Mucosa of stomach (tissue), 1 donor: Measurements from ENCODE around the gene TREM1.

Source experiments
- H3K27me3 ChIP-seq: one replicate; pipeline ENCODE4 v1.7.0; 2013; ENCODE audit warnings: mild to moderate bottlenecking, low read length; ENCODE audit not compliant: control insufficient read depth, insufficient read depth
- H3K36me3 ChIP-seq: one replicate; pipeline ENCODE4 v1.7.0; 2013; ENCODE audit warnings: low read length; ENCODE audit not compliant: control insufficient read depth, insufficient read depth
- H3K4me1 ChIP-seq: one replicate; pipeline ENCODE4 v1.7.0; 2013; ENCODE audit warnings: mild to moderate bottlenecking, low read length; ENCODE audit not compliant: control insufficient read depth, insufficient read depth
- H3K4me3 ChIP-seq: one replicate; pipeline ENCODE4 v1.7.0; 2013; ENCODE audit warnings: low read length
- H3K9ac ChIP-seq: one replicate; pipeline ENCODE4 v1.7.0; 2013; ENCODE audit warnings: mild to moderate bottlenecking, low read length, moderate library complexity
- H3K9me3 ChIP-seq: one replicate; pipeline ENCODE4 v1.7.0; 2013; ENCODE audit warnings: mild to moderate bottlenecking, low read length, moderate library complexity; ENCODE audit not compliant: control insufficient read depth
- donor health status: Pancreatic carcinoma.

TREM1 gene

GRCh38 chr6:41269716-41270115 is 16.8 kb downstream of the TREM1 start:
- Histone ChIP-seq H3K36me3 (no peaks in the 10 kb centered on the region), H3K9me3 (no peaks in the 10 kb centered on the region), H3K27me3 (no peaks in the 10 kb centered on the region), H3K4me1 (no peaks in the 10 kb centered on the region), H3K4me3 (no peak overlapping the region), H3K9ac (no peak overlapping the region)

GRCh38 chr6:41269166-41269565 is 17.3 kb downstream of the TREM1 start:
- Histone ChIP-seq H3K36me3 (no peaks in the 10 kb centered on the region), H3K4me1 (no peaks in the 10 kb centered on the region), H3K27me3 (no peaks in the 10 kb centered on the region), H3K9me3 (no peaks in the 10 kb centered on the region), H3K9ac (no peak overlapping the region), H3K4me3 (no peak overlapping the region)

- no peak overlapping the region for H3K9ac ChIP-seq
- H3K27me3 ChIP-seq, result no peaks in the 10 kb centered on the region
- H3K4me1 ChIP-seq, result no peaks in the 10 kb centered on the region
- H3K36me3 ChIP-seq, result no peaks in the 10 kb centered on the region
- no peak overlapping the region for H3K4me3 ChIP-seq
- no peaks in the 10 kb centered on the region for H3K9me3 ChIP-seq
These were observed 18.0 kb downstream of the TREM1 start for GRCh38 chr6:41268478-41268877.

GRCh38 chr6:41266541-41266940 is 19.9 kb downstream of the TREM1 start:
- Histone ChIP-seq H3K9ac (no peak overlapping the region), H3K4me3 (no peak overlapping the region), H3K27me3 (no peaks in the 10 kb centered on the region), H3K9me3 (no peaks in the 10 kb centered on the region), H3K36me3 (no peaks in the 10 kb centered on the region), H3K4me1 (no peaks in the 10 kb centered on the region)

- Histone ChIP-seq H3K4me1 (no peaks in the 10 kb centered on the region), H3K4me3 (no peak overlapping the region), H3K9ac (no peak overlapping the region), H3K9me3 (no peaks in the 10 kb centered on the region), H3K27me3 (no peaks in the 10 kb centered on the region), H3K36me3 (no peaks in the 10 kb centered on the region)
These were observed 23.2 kb downstream of the TREM1 start for GRCh38 chr6:41263267-41263666.

GRCh38 chr6:41262401-41262800 is 24.1 kb downstream of the TREM1 start:
- Histone ChIP-seq H3K27me3 (no peaks in the 10 kb centered on the region), H3K9ac (no peak overlapping the region), H3K4me1 (no peaks in the 10 kb centered on the region), H3K4me3 (no peak overlapping the region), H3K9me3 (no peaks in the 10 kb centered on the region), H3K36me3 (no peaks in the 10 kb centered on the region)

- Histone ChIP-seq H3K9ac (no peak overlapping the region), H3K9me3 (no peaks in the 10 kb centered on the region), H3K36me3 (no peaks in the 10 kb centered on the region), H3K4me1 (no peaks in the 10 kb centered on the region), H3K4me3 (no peak overlapping the region), H3K27me3 (no peaks in the 10 kb centered on the region)
These were observed 28.3 kb downstream of the TREM1 start for GRCh38 chr6:41258196-41258493.

GRCh38 chr6:41257369-41258195 is 28.9 kb downstream of the TREM1 start:
- no peaks in the 10 kb centered on the region for H3K4me1 ChIP-seq
- H3K4me3 ChIP-seq, result no peak overlapping the region
- no peak overlapping the region for H3K9ac ChIP-seq
- H3K36me3 ChIP-seq, result no peaks in the 10 kb centered on the region
- no peaks in the 10 kb centered on the region for H3K9me3 ChIP-seq
- no peaks in the 10 kb centered on the region for H3K27me3 ChIP-seq

GRCh38 chr6:41256383-41256782 is 30.1 kb downstream of the TREM1 start:
- no peaks in the 10 kb centered on the region for H3K4me1 ChIP-seq
- H3K9me3 ChIP-seq, result no peaks in the 10 kb centered on the region
- no peak overlapping the region for H3K9ac ChIP-seq
- H3K27me3 ChIP-seq, result no peaks in the 10 kb centered on the region
- H3K4me3 ChIP-seq, result no peak overlapping the region
- no peaks in the 10 kb centered on the region for H3K36me3 ChIP-seq

GRCh38 chr6:41255638-41256246 is 30.7 kb downstream of the TREM1 start:
- no peak overlapping the region for H3K4me3 ChIP-seq
- no peaks in the 10 kb centered on the region for H3K27me3 ChIP-seq
- no peaks in the 10 kb centered on the region for H3K9me3 ChIP-seq
- no peaks in the 10 kb centered on the region for H3K4me1 ChIP-seq
- H3K9ac ChIP-seq, result no peak overlapping the region
- no peaks in the 10 kb centered on the region for H3K36me3 ChIP-seq

GRCh38 chr6:41255110-41255509 is 31.4 kb downstream of the TREM1 start:
- no peaks in the 10 kb centered on the region for H3K36me3 ChIP-seq
- no peaks in the 10 kb centered on the region for H3K4me1 ChIP-seq
- no peak overlapping the region for H3K9ac ChIP-seq
- no peaks in the 10 kb centered on the region for H3K9me3 ChIP-seq
- no peaks in the 10 kb centered on the region for H3K27me3 ChIP-seq
- no peak overlapping the region for H3K4me3 ChIP-seq

- Histone ChIP-seq H3K4me1 (no peaks in the 10 kb centered on the region), H3K27me3 (no peaks in the 10 kb centered on the region), H3K4me3 (no peak overlapping the region), H3K9me3 (no peaks in the 10 kb centered on the region), H3K36me3 (no peaks in the 10 kb centered on the region), H3K9ac (no peak overlapping the region)
These were observed 33.9 kb downstream of the TREM1 start for GRCh38 chr6:41252401-41253169.
